Neural progenitor cell (in vitro differentiated cells): ENCODE results near the gene RPL37.
"Not testable (repeated sequence)": the region's sequence is repeated elsewhere in the genome, so short reads cannot be mapped to it uniquely, and the experiment has no call there.

ENCODE experiments used
- CTCF ChIP-seq: fragments of 200-600 bp; sonication (generic); IDR thresholded peaks from 2 replicates; pipeline ENCODE4 v1.5.1; 2017; ENCODE audit warnings: antibody characterized with exemption, mild to moderate bottlenecking
- EZH2 ChIP-seq: fragments of 200-600 bp; sonication (generic); IDR thresholded peaks from 2 replicates; pipeline ENCODE4 v1.6.1; 2017; ENCODE audit warnings: antibody characterized with exemption, mild to moderate bottlenecking, moderate library complexity
- EZH2phosphoT487 ChIP-seq: fragments of 200-600 bp; sonication (generic); IDR thresholded peaks from 2 replicates; pipeline ENCODE4 v1.6.1; 2017; ENCODE audit warnings: antibody characterized with exemption

- not testable (repeated sequence) for TF ChIP-seq CTCF, EZH2phosphoT487, EZH2
Measured at GRCh38 chr5:40788941-40789340, 46.1 kb downstream of the RPL37 start.
